Left forelimb (tissue), 1 donor: ENCODE measurements around the gene NFASC.

ENCODE experiments used
- DNase-seq: peaks from one replicate; pipeline ENCODE4 v3.0.0-alpha.2; 2018; ENCODE audit warnings: low spot score

NFASC gene

DNA sequence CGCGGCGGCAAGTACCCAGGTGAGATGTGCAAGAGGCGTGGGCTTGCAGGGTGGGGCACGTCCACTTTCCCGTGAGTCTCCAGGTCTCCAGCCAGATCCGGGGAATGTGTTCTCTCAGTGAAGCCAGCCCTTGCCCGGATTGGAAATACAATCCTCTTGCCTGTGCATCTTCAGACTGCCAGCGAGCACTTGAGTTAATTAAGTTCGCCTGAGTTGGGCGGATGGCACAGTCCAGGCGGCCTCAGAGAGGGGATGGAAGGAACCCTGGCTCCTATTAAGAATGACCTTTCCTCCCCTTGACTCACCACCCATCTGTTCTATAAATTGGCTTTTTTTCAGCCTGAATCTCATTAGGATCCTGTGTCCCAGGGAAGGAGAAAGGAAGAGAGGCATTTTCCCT lies 139.0 kb downstream of the NFASC start:
- DNase-seq: no peak

DNA sequence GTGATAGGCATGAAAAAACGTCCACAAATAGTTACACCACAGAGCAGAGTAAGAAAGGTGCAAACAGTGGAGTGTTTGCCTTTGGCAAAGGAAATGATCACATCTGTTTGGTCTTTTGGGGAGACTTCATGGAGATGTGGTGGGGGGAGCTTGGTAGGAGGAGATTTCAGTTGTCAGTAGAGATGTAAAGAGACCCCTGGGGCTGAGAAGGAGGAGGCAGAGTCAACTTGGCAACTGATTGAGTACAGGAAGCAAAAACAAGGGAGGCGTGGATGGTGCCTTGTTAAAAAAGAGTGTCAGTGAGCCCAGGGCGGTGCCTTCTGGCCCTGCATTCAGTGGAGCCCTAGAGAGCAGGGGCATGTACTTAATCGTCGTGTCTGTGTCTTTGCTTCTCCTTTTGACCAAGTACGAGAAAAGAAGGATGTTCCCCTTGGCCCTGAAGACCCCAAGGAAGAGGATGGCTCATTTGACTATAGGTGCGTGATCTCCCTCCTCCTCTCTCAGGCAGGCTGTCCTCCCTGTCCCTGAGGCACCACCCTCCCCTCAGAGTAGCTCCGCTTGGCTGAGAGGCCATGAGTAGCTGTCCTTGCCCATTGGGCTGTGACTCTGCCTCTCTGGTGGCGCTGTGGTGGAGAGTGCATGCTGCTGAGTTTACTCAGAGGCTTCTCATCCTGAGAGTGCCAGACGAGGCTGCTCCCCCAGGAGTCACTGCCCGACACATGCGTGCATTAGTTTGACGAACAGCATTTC lies 141.9 kb downstream of the NFASC start:
- no peak for DNase-seq

DNA sequence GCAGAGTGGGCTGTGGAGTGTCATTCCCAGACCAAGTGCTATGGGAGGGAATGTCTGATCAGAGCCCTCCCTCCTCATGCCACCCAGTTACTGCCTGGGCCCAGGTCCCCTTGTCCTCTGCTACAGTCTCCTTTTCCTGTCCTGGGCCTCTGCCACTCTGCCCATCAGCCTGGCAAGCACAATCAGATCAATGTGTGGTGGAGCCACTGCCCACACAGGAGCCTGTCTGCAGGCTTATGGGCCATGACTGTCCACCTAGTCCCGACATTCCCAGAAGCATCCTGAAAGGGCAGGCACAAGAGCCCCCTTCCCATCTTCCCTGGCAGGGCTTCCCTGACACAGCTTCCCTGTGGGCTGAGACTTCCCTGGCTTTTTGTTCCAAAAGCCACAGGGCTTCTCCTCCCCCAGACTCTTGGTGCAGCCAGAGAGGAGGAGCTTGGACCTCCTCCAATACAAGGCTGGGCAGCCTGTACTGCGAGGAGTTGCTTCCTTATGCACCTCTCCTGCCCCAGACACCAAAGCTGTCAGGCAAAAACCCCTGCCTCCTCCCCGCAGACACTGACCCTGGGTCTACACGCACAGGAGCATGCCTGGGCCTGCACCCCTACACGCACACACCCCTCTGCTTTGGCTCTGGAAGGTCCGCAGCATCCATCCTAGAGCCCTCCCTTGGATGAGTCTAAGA lies 143.2 kb downstream of the NFASC start:
- DNase-seq: no peak

- no peak for DNase-seq
Measured at GRCh38 chr1:205014783-205015182, 144.1 kb downstream of the NFASC start.

- no peak for DNase-seq
Measured at GRCh38 chr1:205015241-205015640, 144.6 kb downstream of the NFASC start.

- no peak for DNase-seq
Measured at GRCh38 chr1:205016075-205016474, 145.4 kb downstream of the NFASC start.

GRCh38 chr1:205016584-205016983 lies 145.9 kb downstream of the NFASC start:
- DNase-seq: no peak

DNA sequence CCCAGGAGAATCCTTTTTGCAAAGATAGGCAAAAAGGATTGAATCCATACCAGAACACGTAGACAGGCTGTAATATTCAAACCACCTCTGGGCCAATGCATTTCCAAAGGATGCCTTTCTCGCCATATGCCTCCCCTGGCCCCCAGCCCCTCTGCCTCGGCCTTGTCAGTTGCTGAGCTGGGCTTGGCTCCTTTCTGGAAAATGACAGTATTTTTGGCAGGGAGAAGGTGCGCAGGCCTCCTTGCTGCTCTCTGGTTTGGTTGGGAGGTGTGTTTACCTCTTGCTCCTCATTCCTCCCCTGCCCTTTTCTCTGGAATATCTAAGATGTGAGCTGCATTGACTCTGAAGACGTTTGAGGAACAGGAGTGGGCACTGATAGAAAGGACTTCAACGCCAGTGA lies 146.3 kb downstream of the NFASC start:
- no peak for DNase-seq

- no peak for DNase-seq
Measured at GRCh38 chr1:205017766-205018165, 147.1 kb downstream of the NFASC start.

GRCh38 chr1:205018381-205018780 lies 147.7 kb downstream of the NFASC start:
- DNase-seq: no peak

- no peak for DNase-seq
Measured at GRCh38 chr1:205020466-205020865, 149.8 kb downstream of the NFASC start.

- DNase-seq: no peak
Measured at GRCh38 chr1:205024679-205025078, 154.0 kb downstream of the NFASC start.

DNA sequence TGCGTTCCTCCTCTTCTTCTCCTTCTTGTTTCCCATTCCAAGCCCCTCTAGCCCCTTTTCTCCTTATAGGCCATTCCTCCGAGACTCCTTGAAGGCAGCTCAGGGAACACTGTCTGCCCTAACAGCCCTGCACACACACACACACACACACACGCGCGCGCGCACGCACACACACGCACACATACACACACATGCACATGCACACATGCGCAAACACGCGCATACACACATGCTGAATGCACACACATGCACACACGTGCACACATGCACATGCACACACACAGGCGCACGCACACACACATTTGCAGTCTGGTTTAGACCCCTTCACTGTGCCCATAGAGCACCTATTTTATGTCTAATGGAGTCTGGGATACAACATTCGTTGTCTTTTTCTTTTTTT lies 154.6 kb downstream of the NFASC start:
- DNase-seq: no peak

DNA sequence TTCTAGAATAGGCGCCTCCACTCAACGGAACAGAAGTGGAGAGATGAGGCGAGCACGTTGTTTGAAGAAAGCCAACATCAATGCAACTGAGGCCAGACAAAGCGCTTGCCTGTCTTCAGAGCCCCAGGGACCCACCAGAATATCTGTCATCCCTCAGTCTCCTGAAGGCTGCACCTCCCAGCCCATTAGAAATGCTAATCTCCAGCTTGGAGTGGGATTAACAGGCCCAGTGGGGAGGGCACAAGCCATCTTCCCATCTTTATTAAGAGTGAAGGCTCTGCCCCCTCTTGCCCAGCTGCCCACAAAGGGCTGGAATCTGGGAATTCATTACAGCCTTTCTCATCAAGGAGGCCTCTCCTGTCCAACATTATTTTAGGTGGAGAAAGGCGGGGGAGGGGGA lies 155.5 kb downstream of the NFASC start:
- DNase-seq: no peak

- no peak for DNase-seq
Measured at GRCh38 chr1:205028390-205028789, 157.7 kb downstream of the NFASC start.

DNA sequence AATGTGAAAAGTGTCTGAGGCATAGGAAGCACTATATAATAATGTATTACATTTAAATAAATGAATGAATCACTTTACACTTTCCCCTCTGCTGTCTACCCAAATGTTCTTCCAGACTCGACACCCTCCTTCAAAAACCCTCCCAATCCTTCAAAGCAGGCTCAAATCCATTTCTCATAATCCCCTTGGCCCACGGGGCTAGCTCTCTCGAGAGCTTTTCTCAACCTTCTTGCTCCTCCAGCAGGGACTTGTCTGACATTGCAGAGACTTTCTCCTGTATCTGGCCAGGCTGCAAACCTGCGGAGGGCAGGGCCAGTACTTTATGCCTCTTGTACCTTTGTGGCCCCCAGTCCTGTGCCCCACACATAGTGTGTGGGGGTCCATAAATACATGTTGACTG lies 158.3 kb downstream of the NFASC start:
- DNase-seq: no peak

DNA sequence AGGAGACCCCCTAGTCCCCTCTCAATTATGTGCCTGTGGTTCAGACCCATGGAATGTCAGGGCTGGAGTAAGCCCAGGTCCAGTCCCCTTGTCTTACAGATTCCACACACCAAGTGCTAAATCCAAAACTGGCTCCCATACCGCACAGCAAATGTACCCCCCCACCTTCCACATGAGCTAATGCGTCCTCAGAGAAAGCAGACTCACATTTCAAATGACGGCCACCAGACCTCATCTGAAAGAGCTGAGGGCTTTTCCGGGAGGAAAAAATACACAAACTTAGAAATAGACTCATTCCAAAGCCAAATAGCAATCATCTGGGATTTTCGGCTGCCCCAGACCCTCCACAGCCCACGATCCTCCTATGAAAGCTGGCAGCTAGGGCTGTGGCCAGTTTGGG lies 159.6 kb downstream of the NFASC start:
- DNase-seq: no peak

DNA sequence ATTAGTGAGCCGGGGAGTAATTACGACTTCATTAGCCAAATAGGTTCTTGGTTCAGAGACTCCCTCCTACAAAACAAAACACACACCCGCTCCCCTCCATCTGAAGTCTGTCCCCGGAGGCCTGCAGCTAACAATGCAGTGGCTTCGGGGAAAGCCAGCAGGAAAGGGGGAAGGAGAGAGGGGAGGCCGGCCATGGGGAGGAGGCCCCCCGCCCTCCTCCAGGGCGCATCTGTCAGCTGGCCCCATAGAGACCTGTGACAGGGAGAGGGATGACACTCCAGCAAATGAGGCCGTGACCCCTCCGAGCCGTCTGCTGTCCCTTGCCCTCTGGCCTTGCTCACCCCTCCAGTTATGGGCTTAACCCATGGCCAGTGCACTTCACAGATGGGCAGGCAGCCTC lies 160.2 kb downstream of the NFASC start:
- DNase-seq: no peak

DNA sequence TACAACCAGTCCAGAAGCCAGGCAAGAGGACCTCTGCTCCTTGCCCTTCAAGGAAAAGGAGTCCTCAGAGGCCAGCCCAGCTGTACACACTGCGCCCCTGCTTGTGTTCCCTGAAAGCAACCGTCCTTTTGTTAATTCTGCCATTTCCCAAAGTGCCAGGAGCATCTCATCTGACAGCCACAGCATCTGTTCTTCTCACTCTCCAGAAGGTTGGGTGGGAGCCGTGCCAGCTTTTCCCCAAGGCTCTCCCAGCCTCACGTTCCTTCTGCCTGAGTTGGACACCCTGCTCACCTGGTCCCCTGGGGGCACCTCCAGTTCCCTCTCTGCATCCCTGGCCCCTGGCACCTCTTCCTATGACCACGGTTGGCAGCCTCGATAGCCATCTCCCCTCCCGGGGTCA lies 161.8 kb downstream of the NFASC start:
- DNase-seq: no peak

DNA sequence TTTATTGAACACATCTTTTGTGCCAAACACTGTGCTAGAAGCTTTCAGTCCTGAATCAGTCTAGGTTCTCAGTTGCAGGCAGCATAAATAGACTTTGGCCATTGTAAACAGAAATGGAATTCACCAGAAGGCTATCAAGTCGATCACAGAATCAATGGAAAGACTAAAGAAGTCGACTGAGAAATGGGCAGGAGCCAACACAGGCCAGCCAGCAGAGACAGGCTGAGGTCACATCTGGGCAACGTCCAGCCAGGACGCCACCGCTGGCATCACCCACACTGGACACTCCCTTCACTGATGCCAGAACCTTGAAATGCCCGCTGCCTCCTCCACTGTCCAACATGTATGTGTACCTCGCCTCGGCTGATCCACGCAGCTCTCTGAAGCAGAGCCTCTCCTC lies 166.9 kb downstream of the NFASC start:
- no peak for DNase-seq

DNA sequence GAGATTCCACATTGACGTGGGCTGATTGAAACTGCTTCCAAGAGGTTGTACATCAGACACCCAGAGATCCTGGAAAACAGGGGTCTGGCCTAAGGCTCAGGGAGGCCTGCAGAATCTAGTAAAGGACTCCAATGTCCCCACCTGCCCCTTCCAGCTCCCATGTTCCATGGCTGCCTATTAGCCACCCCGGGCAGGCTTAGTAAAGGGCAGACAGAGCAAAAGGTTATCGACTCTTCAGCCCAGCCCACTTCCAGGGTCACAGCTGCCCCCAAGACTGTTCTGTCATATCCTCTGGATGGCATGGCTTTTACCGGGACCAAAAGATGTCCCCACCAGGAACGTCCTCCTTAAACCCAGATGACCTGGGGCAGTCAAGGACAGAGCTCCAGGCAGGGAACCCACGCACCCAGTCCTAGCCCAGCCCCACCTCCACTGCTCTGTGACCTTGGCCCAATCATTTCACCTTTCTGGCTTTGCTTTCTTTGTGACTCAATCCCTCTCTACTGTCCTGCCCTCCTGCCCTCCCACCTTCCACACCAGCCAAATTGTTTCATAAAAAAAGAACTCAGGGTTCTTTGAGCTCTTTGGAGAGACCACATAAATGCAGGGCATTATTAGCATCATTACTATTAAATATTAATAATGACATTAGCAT lies 167.6 kb downstream of the NFASC start:
- no peak for DNase-seq

- DNase-seq: no peak
Measured at GRCh38 chr1:205041001-205041715, 170.5 kb downstream of the NFASC start.
